ENCODE data around the gene BEX3. TPM values are rescaled to one million over a fixed set of nuclear protein-coding genes. Genes with fewer than 3 reads are reported as not detected.

The BEX3 gene
- total RNA-seq, 1 experiment from 2014 or later: 173 TPM

- Mint-ChIP-seq H3K36me3 (ENCODE audit: insufficient read depth, unreplicated experiment) (no peaks in the 10 kb centered on the region), H3K27me3 (ENCODE audit: insufficient read depth, unreplicated experiment) (peaks cover 40% of the 10 kb centered on the region), H3K4me1 (ENCODE audit: insufficient read depth, unreplicated experiment) (no peaks in the 10 kb centered on the region), H3K9me3 (ENCODE audit: unreplicated experiment) (no peaks in the 10 kb centered on the region), H3K4me3 (ENCODE audit: unreplicated experiment) (no peak overlapping the region), H3K27ac (ENCODE audit: low read depth, unreplicated experiment) (no peak overlapping the region)
- ChIA-PET CTCF (no interaction called here), POLR2A (interaction anchor here (0.9 to 2.1 kb wide), 3 partner anchors 12 to 33 kb away, joined by 3 to 15 read pairs (median 4); no protein-coding TSS in a partner anchor)
- peak; percentile 46 for DNase-seq (ENCODE audit: unreplicated experiment)
- intact Hi-C loops (cut with micrococcal nuclease): loop anchor here (5.0 kb wide), 1 partner anchor 43 kb away; no protein-coding TSS in a partner anchor
- TF ChIP-seq, protein P1, sequence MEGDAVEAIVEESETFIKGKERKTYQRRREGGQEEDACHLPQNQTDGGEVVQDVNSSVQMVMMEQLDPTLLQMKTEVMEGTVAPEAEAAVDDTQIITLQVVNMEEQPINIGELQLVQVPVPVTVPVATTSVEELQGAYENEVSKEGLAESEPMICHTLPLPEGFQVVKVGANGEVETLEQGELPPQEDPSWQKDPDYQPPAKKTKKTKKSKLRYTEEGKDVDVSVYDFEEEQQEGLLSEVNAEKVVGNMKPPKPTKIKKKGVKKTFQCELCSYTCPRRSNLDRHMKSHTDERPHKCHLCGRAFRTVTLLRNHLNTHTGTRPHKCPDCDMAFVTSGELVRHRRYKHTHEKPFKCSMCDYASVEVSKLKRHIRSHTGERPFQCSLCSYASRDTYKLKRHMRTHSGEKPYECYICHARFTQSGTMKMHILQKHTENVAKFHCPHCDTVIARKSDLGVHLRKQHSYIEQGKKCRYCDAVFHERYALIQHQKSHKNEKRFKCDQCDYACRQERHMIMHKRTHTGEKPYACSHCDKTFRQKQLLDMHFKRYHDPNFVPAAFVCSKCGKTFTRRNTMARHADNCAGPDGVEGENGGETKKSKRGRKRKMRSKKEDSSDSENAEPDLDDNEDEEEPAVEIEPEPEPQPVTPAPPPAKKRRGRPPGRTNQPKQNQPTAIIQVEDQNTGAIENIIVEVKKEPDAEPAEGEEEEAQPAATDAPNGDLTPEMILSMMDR (IDR thresholded peaks at IDR 0.05; ENCODE audit: unreplicated experiment): no peak
- BruUV-seq (replicated peaks): no TSS peak
Measured at GRCh38 chrX:103399744-103400143, 23.4 kb downstream of the BEX3 start.

DNA sequence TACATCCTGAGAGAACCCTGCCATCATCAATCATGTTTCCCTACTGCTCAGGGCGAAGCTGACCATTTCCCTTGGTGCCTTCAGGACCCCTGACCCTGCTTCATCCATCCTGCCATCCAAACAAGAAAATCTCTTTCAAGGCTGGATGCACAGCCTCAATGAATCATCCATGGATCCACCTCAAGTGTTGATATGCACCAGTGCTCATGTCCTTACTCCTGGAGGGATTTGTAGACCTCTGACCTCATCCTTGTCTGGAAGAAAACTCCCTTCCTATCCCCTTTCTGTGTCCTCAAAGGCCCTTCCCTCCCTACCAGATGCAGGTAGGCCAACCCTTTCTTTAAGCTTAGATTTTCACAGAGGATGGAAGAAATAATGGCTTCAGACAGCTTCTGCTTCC lies 24.6 kb downstream of the BEX3 start:
- Mint-ChIP-seq H3K27ac (ENCODE audit: low read depth, unreplicated experiment) (no peak overlapping the region), H3K4me3 (ENCODE audit: unreplicated experiment) (no peak overlapping the region), H3K36me3 (ENCODE audit: insufficient read depth, unreplicated experiment) (no peaks in the 10 kb centered on the region), H3K9me3 (ENCODE audit: unreplicated experiment) (no peaks in the 10 kb centered on the region), H3K27me3 (ENCODE audit: insufficient read depth, unreplicated experiment) (peaks cover 52% of the 10 kb centered on the region), H3K4me1 (ENCODE audit: insufficient read depth, unreplicated experiment) (no peaks in the 10 kb centered on the region)
- TF ChIP-seq, protein P1 (IDR thresholded peaks at IDR 0.05; ENCODE audit: unreplicated experiment): no peak
- ChIA-PET CTCF (no interaction called here), POLR2A (interaction anchor here (1.0 kb wide), 2 partner anchors 45 to 46 kb away, joined by 3 read pairs; partner anchors contain the start of gene TCEAL9)
- intact Hi-C loops (cut with micrococcal nuclease): no loop called here
- no TSS peak for BruUV-seq (replicated peaks)
- DNase-seq (ENCODE audit: unreplicated experiment): no peak

- Mint-ChIP-seq H3K27ac (ENCODE audit: low read depth, unreplicated experiment) (peak overlapping the region; percentile 97), H3K27me3 (ENCODE audit: insufficient read depth, unreplicated experiment) (peaks cover 69% of the 10 kb centered on the region), H3K9me3 (ENCODE audit: unreplicated experiment) (no peaks in the 10 kb centered on the region), H3K4me3 (ENCODE audit: unreplicated experiment) (peak overlapping the region; percentile 83), H3K4me1 (ENCODE audit: insufficient read depth, unreplicated experiment) (no peaks in the 10 kb centered on the region), H3K36me3 (ENCODE audit: insufficient read depth, unreplicated experiment) (peaks cover 6% of the 10 kb centered on the region)
- ChIA-PET CTCF (interaction anchor here (1.0 kb wide), 1 partner anchor 59 kb away, joined by 3 read pairs; no protein-coding TSS in a partner anchor), POLR2A (interaction anchor here (0.7 to 1.2 kb wide), 3 partner anchors 38 to 48 kb away, joined by 3 to 6 read pairs (median 3); partner anchors contain the start of gene TCEAL9)
- intact Hi-C loops (cut with micrococcal nuclease): no loop called here
- TSS peak; percentile 71 for BruUV-seq (replicated peaks)
- TF ChIP-seq, protein P1 (IDR thresholded peaks at IDR 0.05; ENCODE audit: unreplicated experiment): no peak
- DNase-seq (ENCODE audit: unreplicated experiment): peak; percentile 66
Measured at GRCh38 chrX:103404231-103405008, 28.1 kb downstream of the BEX3 start.

DNA sequence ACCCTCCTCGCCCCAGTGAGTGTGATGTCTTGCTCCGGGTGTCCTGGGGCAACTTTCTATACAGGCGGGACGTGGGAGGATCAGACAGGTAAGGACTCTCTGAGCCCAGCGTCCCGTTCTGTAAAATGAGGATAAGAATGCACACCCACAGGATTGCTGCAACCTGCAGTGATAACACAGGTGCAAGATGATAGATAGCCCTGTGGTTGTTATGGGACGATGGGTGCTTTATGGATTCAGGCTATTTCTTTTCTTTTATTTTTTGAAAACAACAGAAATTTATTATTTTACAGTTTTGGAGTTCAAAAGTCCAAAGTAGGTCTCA lies 28.6 kb downstream of the BEX3 start:
- POLR2A ChIA-PET: interaction anchor here (0.7 to 1.2 kb wide), 3 partner anchors 37 to 49 kb away, joined by 3 to 6 read pairs (median 3); partner anchors contain the start of gene TCEAL9
- Mint-ChIP-seq H3K27me3 (ENCODE audit: insufficient read depth, unreplicated experiment) (peaks cover 75% of the 10 kb centered on the region), H3K9me3 (ENCODE audit: unreplicated experiment) (no peaks in the 10 kb centered on the region), H3K4me1 (ENCODE audit: insufficient read depth, unreplicated experiment) (no peaks in the 10 kb centered on the region), H3K4me3 (ENCODE audit: unreplicated experiment) (peak overlapping the region; percentile 83), H3K27ac (ENCODE audit: low read depth, unreplicated experiment) (peak overlapping the region; percentile 97), H3K36me3 (ENCODE audit: insufficient read depth, unreplicated experiment) (peaks cover 6% of the 10 kb centered on the region)
- CTCF ChIA-PET: interaction anchor here (1.0 kb wide), 1 partner anchor 59 kb away, joined by 3 read pairs; no protein-coding TSS in a partner anchor
- TF ChIP-seq, protein P1 (IDR thresholded peaks at IDR 0.05; ENCODE audit: unreplicated experiment): no peak
- DNase-seq (ENCODE audit: unreplicated experiment): no peak
- intact Hi-C loops (cut with micrococcal nuclease): no loop called here
- TSS peak; percentile 86 for BruUV-seq (replicated peaks)

Data from MCF 10A (cell line).